HG03565 (cell line): ENCODE data around the gene RAP1B.
A peak's percentile ranks its signal among the peaks of the same experiment; 100 is the strongest.

ENCODE experiments used
- ATAC-seq: cut with Tn5 transposase; IDR thresholded peaks from one replicate; pipeline ENCODE4 v1.9.1; 2021; ENCODE audit warnings: mild to moderate bottlenecking, moderate library complexity; ENCODE audit not compliant: unreplicated experiment

RAP1B gene

GRCh38 chr12:68610370-68611093, at the start of gene RAP1B:
Gene RAP1B (plus strand): TSS chr12:68610899. CDS start chr12:68648725, 37,826 bp downstream.
- ATAC-seq = peak; percentile 75

DNA sequence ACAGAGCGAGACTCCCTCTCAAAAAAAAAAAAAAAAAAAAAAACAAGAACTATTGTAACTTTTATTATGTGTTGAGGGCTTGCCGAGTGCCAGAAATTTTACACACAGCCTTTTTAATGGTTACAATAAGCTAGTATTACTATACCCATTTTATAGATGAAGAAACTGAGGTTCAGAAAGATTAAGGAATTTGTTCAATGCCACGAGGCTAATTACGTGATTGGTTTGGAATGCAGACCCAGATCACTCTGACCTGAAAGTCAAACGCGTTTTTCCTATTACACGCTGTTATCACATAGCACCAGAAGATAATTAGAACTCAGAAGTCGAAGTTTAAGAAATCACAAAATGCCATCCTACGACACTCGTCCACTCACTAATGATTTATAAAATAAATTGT, 48.9 kb upstream of the RAP1B start:
- ATAC-seq = no peak

DNA sequence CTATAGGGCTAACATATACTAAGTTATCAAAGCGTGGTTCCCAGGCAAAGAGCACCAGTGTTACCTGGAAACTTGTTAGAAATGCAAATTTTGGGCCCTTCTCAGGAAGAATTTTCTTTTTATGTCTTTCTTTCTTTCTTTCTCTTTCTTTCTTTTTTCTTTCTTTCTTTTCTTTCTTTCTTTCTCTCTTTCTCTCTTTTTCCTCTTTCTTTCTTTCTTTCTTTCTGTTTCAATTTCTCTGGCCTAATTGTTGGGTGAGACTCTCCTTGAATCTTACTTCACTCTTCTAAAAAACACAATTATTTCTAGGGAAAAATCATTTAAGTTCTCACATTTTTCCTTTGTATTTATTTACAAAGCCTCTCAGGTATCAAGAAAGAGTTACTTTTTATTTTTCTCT, 46.5 kb upstream of the RAP1B start:
- ATAC-seq = no peak

- ATAC-seq = no peak
Measured at GRCh38 chr12:68565391-68565903, 45.3 kb upstream of the RAP1B start.

DNA sequence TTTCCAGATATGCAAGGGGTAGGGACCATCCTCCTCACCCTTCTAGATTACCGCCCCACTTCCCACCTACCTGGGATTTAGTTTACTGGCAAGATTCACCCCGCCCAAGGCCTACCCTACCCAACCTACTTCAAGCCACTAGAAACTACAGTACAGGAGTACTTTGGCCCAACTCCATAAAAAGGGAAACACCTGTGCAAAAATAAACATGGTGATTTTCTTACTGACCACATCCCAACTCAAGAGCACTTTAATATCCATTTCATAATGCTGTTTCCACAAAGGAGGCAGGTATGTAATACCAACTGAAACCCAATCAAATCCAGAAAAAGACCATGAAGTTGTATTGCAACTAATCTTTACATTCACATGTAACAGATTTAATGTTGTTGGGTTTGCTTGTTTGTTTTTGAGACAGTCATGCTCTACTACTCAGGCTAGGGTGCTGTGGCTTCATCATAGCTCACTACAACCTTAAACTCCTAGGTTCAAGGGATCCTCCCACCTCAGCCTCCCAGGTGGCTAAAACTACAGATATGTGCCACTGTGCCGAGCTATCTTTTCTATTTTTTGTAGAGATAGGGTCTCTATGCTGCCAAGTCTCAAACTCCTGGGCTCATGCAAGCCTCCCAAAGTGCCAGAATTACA, 41.7 kb upstream of the RAP1B start:
- ATAC-seq = no peak

- no peak for ATAC-seq
Measured at GRCh38 chr12:68572661-68573060, 38.0 kb upstream of the RAP1B start.

DNA sequence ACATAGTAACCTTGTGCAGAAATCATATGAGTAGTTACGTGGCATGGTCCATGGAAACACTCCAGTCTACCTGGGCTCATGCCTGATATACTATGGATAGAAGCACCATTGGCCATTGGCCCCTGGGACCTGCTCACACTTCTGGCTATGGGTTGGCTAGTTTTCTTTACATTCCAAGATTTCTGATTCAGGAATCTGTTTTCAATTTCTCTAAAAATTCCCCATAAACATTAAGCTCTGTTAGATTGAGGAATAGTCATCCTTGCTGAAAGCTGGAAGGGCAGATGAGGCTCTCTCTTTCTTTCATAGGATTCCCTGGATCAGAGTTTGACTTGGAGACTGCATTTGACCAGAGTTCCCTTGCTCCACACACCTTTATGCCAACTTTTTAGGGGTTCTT, 37.3 kb upstream of the RAP1B start:
- ATAC-seq = no peak

GRCh38 chr12:68577949-68578348, 32.8 kb upstream of the RAP1B start:
- ATAC-seq = no peak

- ATAC-seq = no peak
Measured at GRCh38 chr12:68578765-68579164, 31.9 kb upstream of the RAP1B start.

DNA sequence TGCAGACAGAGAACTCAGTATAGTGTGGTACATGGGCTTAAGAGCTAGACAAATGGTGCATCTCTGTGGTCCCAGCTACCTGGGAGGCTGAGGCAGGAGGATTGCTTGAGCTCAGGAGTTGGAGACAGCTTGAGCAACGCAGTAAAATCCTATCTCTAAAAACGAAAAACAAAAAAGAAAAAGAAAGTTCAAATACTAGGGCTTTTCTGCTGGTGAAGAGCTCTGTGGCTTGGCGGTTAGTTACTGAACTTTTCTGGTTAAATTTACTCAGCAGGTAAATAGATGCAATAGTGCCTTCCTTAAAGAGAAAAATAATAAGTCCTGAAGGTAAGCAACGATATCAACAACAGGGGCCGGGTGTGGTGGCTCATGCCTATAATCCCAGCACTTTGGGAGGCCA, 31.4 kb upstream of the RAP1B start:
- ATAC-seq = no peak

DNA sequence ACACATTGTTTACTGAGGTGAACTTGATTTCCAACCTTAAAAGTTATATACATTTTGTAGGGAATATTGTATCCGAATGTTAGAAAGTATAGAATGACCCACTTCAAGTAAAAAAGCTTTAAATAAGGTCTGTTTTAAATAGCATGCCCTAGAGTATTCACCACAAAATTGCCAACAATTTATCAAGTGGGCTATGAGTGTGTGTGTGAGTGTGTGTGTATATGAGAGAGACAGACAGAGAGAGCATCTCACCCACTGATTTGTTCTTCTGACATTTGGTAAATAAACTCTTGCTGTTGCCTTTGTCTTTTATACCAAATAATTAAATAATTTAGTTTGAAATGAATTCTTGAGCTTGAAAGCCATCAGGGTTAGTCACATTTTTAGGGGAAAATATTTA, 29.8 kb upstream of the RAP1B start:
- ATAC-seq = no peak

GRCh38 chr12:68581926-68582325, 28.8 kb upstream of the RAP1B start:
- ATAC-seq = no peak

DNA sequence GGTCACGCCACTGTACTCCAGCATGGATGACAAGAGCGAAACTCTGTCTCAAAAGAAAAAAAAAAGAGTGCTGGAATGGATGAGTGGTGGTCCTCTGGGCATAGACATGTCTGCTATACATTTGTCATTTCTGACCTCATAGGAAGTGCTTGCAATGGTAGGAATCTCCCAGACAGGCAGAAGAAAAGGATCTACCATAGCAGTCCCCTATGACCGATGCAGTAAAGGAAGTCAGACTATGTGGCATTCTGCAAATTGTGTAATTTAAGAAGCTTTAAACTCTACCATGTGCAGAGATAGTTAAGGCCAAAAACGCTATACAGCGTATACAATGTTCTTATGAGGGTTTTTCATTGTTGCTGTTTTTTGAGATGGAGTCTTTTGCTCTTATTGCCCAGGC, 24.7 kb upstream of the RAP1B start:
- ATAC-seq = no peak

DNA sequence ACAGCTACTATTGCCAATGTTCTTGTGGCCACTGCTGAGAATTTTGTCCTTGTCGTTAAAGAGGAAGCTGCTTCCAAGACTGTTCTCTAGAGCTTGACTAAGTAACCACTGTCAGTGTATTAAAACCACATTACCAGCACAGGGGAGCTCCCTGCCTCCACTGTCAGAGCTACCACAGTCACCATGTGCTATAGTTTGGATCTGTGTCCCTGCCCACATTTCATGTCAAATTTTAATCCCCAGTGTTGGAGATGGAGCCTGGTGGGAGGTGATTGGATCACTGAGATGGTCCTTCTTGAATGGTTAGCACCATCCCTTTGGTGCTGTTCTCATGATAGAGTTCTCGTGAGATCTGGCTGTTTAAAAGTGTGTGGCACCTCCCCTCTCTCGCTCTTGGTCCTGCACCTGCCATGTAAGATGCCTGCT, 23.2 kb upstream of the RAP1B start:
- ATAC-seq = peak; percentile 67

- ATAC-seq = no peak
Measured at GRCh38 chr12:68589194-68589593, 21.5 kb upstream of the RAP1B start.

DNA sequence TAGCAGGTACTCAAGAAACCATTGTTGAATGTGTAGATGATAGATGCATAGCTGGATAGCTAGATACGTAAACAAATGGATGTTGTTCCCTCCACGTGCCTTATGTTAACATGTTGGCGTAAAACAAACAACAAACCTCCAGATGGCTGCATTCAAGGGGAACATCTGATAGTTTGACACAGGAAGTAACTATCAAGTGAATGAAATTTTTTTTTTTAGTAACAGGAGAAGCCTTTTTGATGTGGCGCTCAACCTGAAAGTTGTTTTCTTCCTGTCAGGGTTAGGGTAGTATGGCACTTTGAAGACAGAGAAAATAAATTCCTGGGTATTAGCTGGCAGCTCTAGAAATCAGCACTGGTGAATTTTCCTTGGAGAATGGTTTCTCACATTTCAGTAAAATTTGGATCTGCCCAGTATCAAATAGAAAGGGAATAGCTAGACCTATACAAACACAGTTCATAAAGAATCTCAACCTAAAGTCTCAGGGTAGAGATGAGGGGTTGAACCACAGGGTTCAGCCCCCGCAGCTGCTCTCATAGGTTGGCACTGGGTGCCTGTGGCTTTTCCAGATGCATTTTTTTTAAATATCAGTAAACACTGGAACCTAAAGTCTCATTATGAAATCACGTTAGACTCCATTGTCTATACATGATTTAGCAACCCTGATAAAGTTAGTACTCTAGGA, 18.8 kb upstream of the RAP1B start:
- no peak for ATAC-seq

GRCh38 chr12:68595241-68595640, 15.5 kb upstream of the RAP1B start:
- ATAC-seq = no peak

- ATAC-seq = no peak
Measured at GRCh38 chr12:68601767-68602166, 8.9 kb upstream of the RAP1B start.

DNA sequence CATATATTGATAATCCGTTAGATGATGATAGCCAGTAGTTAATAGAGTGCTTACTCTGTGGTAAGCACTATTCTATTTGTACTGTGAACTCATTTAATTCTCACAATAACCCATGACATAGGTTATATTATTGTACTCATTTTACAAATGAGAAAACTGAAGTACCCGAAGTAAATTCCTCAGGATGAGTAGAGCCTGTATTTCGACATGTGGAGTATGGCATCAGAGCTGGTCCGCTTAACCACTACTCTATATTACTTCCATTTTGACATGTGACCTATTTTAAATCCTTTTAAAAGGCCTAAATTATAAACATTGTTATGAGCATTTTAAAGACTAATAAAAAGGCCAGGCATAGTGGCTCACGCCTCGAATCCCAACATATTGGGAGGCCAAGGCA, 8.0 kb upstream of the RAP1B start:
- no peak for ATAC-seq

DNA sequence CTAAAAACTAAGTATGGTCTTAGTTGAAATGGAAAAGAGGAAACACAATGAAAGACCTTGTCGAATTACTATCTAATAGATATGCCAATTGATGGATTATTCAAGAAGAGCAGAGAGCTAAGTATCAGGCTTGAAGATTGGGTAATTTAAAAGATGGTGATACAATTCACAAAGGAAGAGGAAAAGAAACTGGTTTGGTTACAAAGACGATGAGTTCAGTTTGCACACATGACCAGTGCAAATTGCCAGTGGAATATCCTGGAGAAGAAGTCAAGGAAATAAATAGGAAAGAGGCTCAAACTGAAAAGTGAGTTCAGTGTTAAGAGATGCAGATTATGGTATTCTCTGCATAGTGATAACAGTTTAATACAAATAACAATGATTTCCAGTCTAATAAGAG, 2.5 kb upstream of the RAP1B start:
- no peak for ATAC-seq

- no peak for ATAC-seq
Measured at GRCh38 chr12:68609998-68610369, 715 bp upstream of the RAP1B start.
